Measurements from ENCODE around the gene ACER1.

DNA sequence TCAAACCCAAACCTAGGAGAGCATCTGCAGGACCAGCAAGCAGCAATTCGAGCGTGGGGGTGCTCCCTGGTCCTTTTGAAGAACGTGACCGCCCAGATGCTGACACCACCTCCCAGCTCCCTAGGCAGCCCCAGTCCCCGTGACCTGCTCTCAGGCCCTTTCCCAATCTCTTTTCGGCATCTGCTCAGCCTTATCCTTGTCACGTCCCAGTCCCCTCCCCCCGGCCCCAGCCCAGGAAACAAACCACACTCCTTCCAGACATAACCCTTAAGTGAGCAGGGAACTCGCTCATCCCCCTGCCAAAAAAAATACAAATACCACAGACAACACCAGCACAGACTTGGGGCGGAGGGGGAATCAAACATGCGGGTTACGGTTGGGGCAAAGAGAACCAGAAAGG, 57.0 kb downstream of the ACER1 start:
- TF ChIP-seq, protein P1, sequence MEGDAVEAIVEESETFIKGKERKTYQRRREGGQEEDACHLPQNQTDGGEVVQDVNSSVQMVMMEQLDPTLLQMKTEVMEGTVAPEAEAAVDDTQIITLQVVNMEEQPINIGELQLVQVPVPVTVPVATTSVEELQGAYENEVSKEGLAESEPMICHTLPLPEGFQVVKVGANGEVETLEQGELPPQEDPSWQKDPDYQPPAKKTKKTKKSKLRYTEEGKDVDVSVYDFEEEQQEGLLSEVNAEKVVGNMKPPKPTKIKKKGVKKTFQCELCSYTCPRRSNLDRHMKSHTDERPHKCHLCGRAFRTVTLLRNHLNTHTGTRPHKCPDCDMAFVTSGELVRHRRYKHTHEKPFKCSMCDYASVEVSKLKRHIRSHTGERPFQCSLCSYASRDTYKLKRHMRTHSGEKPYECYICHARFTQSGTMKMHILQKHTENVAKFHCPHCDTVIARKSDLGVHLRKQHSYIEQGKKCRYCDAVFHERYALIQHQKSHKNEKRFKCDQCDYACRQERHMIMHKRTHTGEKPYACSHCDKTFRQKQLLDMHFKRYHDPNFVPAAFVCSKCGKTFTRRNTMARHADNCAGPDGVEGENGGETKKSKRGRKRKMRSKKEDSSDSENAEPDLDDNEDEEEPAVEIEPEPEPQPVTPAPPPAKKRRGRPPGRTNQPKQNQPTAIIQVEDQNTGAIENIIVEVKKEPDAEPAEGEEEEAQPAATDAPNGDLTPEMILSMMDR (IDR thresholded peaks at IDR 0.05) = no peak
- TF ChIP-seq POLR2A (IDR thresholded peaks at IDR 0.05) = no peak
- TF ChIP-seq EP300 (IDR thresholded peaks at IDR 0.05) = no peak

Data from ovary (tissue), 3 donors.